GM15510 (cell line): Measurements from ENCODE around the gene USP27X.

Source experiments
- POLR2A ChIP-seq: IDR thresholded peaks from 3 replicates; pipeline ENCODE4 v1.6.1; 2011; ENCODE audit warnings: borderline replicate concordance; ENCODE audit not compliant: insufficient read length; ENCODE audit errors: extremely low read depth

Gene USP27X

GRCh38 chrX:49868739-49869138 is 10.5 kb upstream of the USP27X start:
- no peak for TF ChIP-seq POLR2A

GRCh38 chrX:49876750-49877149 is 2.5 kb upstream of the USP27X start:
- no peak for TF ChIP-seq POLR2A

- no peak for TF ChIP-seq POLR2A
Measured at GRCh38 chrX:49877397-49878101, 1.7 kb upstream of the USP27X start.

- TF ChIP-seq POLR2A, result no peak
Measured at GRCh38 chrX:49878128-49878833, 1.0 kb upstream of the USP27X start.

GRCh38 chrX:49879656-49880277 is 483 bp downstream of the USP27X start:
- no peak for TF ChIP-seq POLR2A

GRCh38 chrX:49880668-49881067 is 1.4 kb downstream of the USP27X start:
- no peak for TF ChIP-seq POLR2A

- no peak for TF ChIP-seq POLR2A
Measured at GRCh38 chrX:49884290-49884862, 5.1 kb downstream of the USP27X start.

- no peak for TF ChIP-seq POLR2A
Measured at GRCh38 chrX:49892542-49892941, 13.3 kb downstream of the USP27X start.

GRCh38 chrX:49896951-49897350 is 17.7 kb downstream of the USP27X start:
- no peak for TF ChIP-seq POLR2A

- no peak for TF ChIP-seq POLR2A
Measured at GRCh38 chrX:49901048-49901447, 21.8 kb downstream of the USP27X start.

GRCh38 chrX:49910344-49910743 is 31.1 kb downstream of the USP27X start:
- TF ChIP-seq POLR2A, result no peak

- no peak for TF ChIP-seq POLR2A
Measured at GRCh38 chrX:49912086-49912485, 32.8 kb downstream of the USP27X start.

- TF ChIP-seq POLR2A, result no peak
Measured at GRCh38 chrX:49912861-49913260, 33.6 kb downstream of the USP27X start.

GRCh38 chrX:49915361-49916222 is 36.3 kb downstream of the USP27X start:
- no peak for TF ChIP-seq POLR2A
